Heart left ventricle (tissue), 16 donors: Measurements from ENCODE around the gene CFAP46. TPM values are rescaled to one million over a fixed set of nuclear protein-coding genes. Genes with fewer than 3 reads are reported as not detected.
"Not testable (repeated sequence)": the region's sequence is repeated elsewhere in the genome, so short reads cannot be mapped to it uniquely, and the experiment has no call there.

ENCODE experiments used
- ATAC-seq, 4 donors: fragments of 200-7000 bp; cut with Tn5 transposase; one replicate each; pipeline ENCODE4 v1.9.1; 2020 to 2022; ENCODE audit warnings: moderate library complexity in 4 of 4, mild to moderate bottlenecking in 3 of 4, moderate number of reproducible peaks in 1 of 4
- DNase-seq, 5 donors: peaks; one replicate each; pipeline ENCODE4 v3.0.0-alpha.2; 2020
- H3K27ac ChIP-seq, 12 donors: fragments of 200-600 bp; sonication (generic) in 4 of 12; one replicate each; pipeline versions ENCODE4 v1.5.0 to v1.8.0; 2016 to 2022; ENCODE audit warnings: mild to moderate bottlenecking in 2 of 12
- H3K27me3 ChIP-seq, 9 donors: fragments of 200-600 bp; sonication (generic) in 2 of 9; one replicate each; pipeline versions ENCODE4 v1.5.1 to v1.8.0; 2016 to 2022; ENCODE audit warnings: mild to moderate bottlenecking in 3 of 9
- H3K36me3 ChIP-seq, 9 donors: fragments of 200-600 bp; sonication (generic) in 2 of 9; one replicate each; pipeline versions ENCODE4 v1.5.0 to v1.8.0; 2018 to 2022; ENCODE audit warnings: mild to moderate bottlenecking in 2 of 9
- H3K4me1 ChIP-seq, 12 donors: fragments of 200-600 bp; sonication (generic) in 4 of 12; one replicate each; pipeline versions ENCODE4 v1.5.0 to v1.8.0; 2016 to 2022; ENCODE audit warnings: mild to moderate bottlenecking in 3 of 12
- H3K4me3 ChIP-seq, 12 donors: fragments of 200-600 bp; sonication (generic) in 4 of 12; one replicate each; pipeline versions ENCODE4 v1.5.0 to v1.8.0; 2017 to 2022; ENCODE audit warnings: mild to moderate bottlenecking in 9 of 12, moderate library complexity in 4 of 12
- H3K9me3 ChIP-seq, 12 donors: fragments of 200-600 bp; sonication (generic) in 4 of 12; one replicate each; pipeline versions ENCODE4 v1.5.0 to v1.8.0; 2016 to 2022; ENCODE audit warnings: mild to moderate bottlenecking in 1 of 12
- POLR2A ChIP-seq, 2 donors: fragments of 450-650 bp; IDR thresholded peaks; one replicate each; pipeline ENCODE4 v1.6.1; 2017; ENCODE audit warnings: antibody characterized with exemption in 2 of 2, mild to moderate bottlenecking in 2 of 2, moderate library complexity in 2 of 2
- WGBS, 4 donors: extraction: QIAGEN DNeasy Blood & Tissue Kit in 2 of 4; methylation state at CpG; one replicate each; pipeline versions ENCODE4 v1.1.5 to v1.1.7; 2013 to 2018; 5-methylcytosine and 5-hydroxymethylcytosine counted together
- intact Hi-C, 10 donors: fragments of 100-400 bp; cut with DNase I; formaldehyde crosslinking; loops; one replicate each; pipeline versions ENCODE4 v1.11.1 to v1.14.2; 2022
- polyA plus RNA-seq, 2 donors: library from polyadenylated mRNA; stranded (reverse); fragments of 200-250 nt; gene quantifications; one replicate each; pipeline ENCODE4 v1.2.3, GENCODE V29; 2013
- total RNA-seq, 9 donors: library from RNA; depleted of rRNA in 2 of 9; stranded (reverse); fragments of >200 nt in 2 of 9; fragmentation: NEBNext Ultra II Directional in 3 of 9; extraction: Animal tissue kit (Norgen Biotek cat#: 25700) in 3 of 9; gene quantifications; one replicate each; pipeline versions ENCODE4 v1.1.0 to v1.2.4, GENCODE V29; 2016 to 2023
- TF ChIP-seq, protein P1 (sequence below), 12 donors: fragments of 200-600 bp; sonication (generic) in 4 of 12; IDR thresholded peaks; one replicate each; pipeline versions ENCODE4 v1.5.0 to v1.8.0; 2018 to 2022; ENCODE audit warnings: antibody characterized with exemption in 12 of 12, mild to moderate bottlenecking in 5 of 12
- donor health status: ischemic (EF 13 %, LVEDD 7.1; RV severe dilation, severe dysfunction).
- donor health status: healthy with polysubstance abuse.
- donor health status: DM: no; HTN: yes; CAD: no.
- donor health status: DM: no; HTN: no; CAD: no.
- donor health status: ischemic (EF 25% LVEDD 6.9; RV normal size, moderate dysfunction).
- donor health status: ischemic (EF 25% LVEDD 5.7; RV mildly dilated, moderate dysfunction).
- donor health status: healthy.
- donor health status: DM: yes; HTN: yes; CAD: no.
- donor health status: ischemic (EF 35%, LVEDD 5.7; RV mildly dilated, moderate dysfunction).
- donor health status: nonischemic (EF 11% LVEDD 7.7; RV severe dilation, severe dysfunction).
- donor health status: DM: yes; HTN: yes; CAD: no.
- donor health status: PGD.
- donor health status: ischemic (EF 29% LVEDD 5.4; RV normal size, mild dysfunction).
- donor health status: nonischemic (EF 23%, LVEDD 6.1; RV moderate dilation, normal function).

Gene CFAP46
- total and polyA plus RNA-seq, 11 donors, result 0.61 to 1.8 (median 0.95) TPM

- Histone ChIP-seq H3K27me3 (peaks cover 0 to 25% (median 0%) of the 10 kb centered on the region in 9 donors), H3K27ac (no peak overlapping the region), H3K4me3 (no peak overlapping the region), H3K4me1 (no peaks in the 10 kb centered on the region), H3K36me3 (no peaks in the 10 kb centered on the region), H3K9me3 (peaks cover 0 to 13% (median 2%) of the 10 kb centered on the region in 12 donors)
- WGBS, 4 donors, result 77 to 85% (median 84%) methylated on average over 11 to 16 of the region's 16 CpGs
- DNase-seq (peak in 2 of 5 donors; percentile 21 to 53), ATAC-seq (peak in 1 of 4 donors; percentile 21)
- no peak for TF ChIP-seq POLR2A (IDR thresholded peaks at IDR 0.05)
- TF ChIP-seq, protein P1, sequence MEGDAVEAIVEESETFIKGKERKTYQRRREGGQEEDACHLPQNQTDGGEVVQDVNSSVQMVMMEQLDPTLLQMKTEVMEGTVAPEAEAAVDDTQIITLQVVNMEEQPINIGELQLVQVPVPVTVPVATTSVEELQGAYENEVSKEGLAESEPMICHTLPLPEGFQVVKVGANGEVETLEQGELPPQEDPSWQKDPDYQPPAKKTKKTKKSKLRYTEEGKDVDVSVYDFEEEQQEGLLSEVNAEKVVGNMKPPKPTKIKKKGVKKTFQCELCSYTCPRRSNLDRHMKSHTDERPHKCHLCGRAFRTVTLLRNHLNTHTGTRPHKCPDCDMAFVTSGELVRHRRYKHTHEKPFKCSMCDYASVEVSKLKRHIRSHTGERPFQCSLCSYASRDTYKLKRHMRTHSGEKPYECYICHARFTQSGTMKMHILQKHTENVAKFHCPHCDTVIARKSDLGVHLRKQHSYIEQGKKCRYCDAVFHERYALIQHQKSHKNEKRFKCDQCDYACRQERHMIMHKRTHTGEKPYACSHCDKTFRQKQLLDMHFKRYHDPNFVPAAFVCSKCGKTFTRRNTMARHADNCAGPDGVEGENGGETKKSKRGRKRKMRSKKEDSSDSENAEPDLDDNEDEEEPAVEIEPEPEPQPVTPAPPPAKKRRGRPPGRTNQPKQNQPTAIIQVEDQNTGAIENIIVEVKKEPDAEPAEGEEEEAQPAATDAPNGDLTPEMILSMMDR (IDR thresholded peaks at IDR 0.05), result no peak
- intact Hi-C loops, result no loop called here
Observed at GRCh38 chr10:132897516-132898381, 44.6 kb downstream of the CFAP46 start.

- intact Hi-C loops, H3K4me3 ChIP-seq, ATAC-seq, H3K27ac ChIP-seq, H3K36me3 ChIP-seq: not testable (repeated sequence)
- 43 to 59% (median 52%) methylated on average over 6 of the region's 6 CpGs for WGBS, 4 donors
- Histone ChIP-seq H3K9me3 (peaks cover 0 to 13% (median 1%) of the 10 kb centered on the region in 12 donors), H3K4me1 (peaks cover 0 to 15% (median 0%) of the 10 kb centered on the region in 12 donors), H3K27me3 (peaks cover 0 to 48% (median 3%) of the 10 kb centered on the region in 9 donors)
- DNase-seq, result peak in 1 of 5 donors; percentile 19
Observed at GRCh38 chr10:132893786-132894185, 48.6 kb downstream of the CFAP46 start.

DNA sequence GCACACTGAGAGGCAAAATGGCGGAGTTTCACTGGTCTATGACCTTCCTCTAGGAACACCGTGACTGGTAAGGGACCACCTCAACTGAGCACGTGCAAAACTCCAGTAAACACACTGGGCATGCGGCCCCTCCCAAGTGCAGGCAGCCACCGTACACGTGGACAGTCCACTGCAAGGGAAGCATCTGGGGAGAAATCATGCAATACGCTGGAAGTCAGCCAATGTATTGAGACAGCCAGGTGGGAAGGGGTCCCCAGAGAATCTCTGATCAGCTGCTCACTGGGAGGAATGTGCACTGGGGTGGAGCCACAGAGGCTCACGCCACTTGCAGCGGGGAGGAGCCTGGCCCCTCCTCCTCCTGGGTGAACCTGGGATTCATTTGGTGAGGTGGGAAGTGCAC lies 49.3 kb downstream of the CFAP46 start:
- Histone ChIP-seq H3K27ac (no peak overlapping the region), H3K4me1 (peaks cover 0 to 15% (median 0%) of the 10 kb centered on the region in 12 donors), H3K9me3 (peaks cover 0 to 13% (median 1%) of the 10 kb centered on the region in 12 donors), H3K36me3 (no peaks in the 10 kb centered on the region), H3K27me3 (peaks cover 0 to 48% (median 3%) of the 10 kb centered on the region in 9 donors), H3K4me3 (no peak overlapping the region)
- ATAC-seq (no peak), DNase-seq (peak in 2 of 5 donors; percentile 7 to 20)
- WGBS, 4 donors, result 47 to 67% (median 54%) methylated on average over 5 to 9 of the region's 9 CpGs
- intact Hi-C loops, result no loop called here
- no peak for TF ChIP-seq POLR2A (IDR thresholded peaks at IDR 0.05)
- TF ChIP-seq, protein P1 (IDR thresholded peaks at IDR 0.05), result no peak

DNA sequence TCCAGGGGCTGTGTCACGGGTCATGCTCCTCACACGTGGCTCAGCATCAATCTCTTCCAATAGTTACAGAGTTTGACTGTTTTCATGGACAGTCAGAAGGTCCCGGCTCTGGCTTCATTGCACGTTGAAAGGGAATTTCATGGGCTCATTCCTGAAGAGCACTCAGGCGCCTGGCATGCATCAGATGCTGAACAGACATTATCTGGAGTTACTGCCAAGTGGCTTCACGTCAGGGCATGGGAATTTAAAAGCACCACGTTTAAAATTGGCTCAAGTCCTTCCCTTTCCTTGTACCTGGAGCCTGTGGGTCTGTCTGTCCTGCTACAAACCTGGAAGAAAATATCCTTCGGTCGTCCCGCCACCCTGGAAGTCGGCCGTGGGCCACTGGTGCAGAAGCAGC lies 50.4 kb downstream of the CFAP46 start:
- peak overlapping the region in 1 of 12 donors; percentile 31 for H3K27ac ChIP-seq
- TF ChIP-seq, protein P1 (IDR thresholded peaks at IDR 0.05), result no peak
- TF ChIP-seq POLR2A (IDR thresholded peaks at IDR 0.05), result no peak
- ATAC-seq (peak; percentile 74 to 94 (median 91)), DNase-seq (peak in 3 of 5 donors; percentile 45 to 60 (median 51))
- H3K9me3 ChIP-seq, result peaks cover 0 to 13% (median 1%) of the 10 kb centered on the region in 12 donors
- H3K36me3 ChIP-seq, result no peaks in the 10 kb centered on the region
- 21 to 27% (median 25%) methylated on average over 12 of the region's 12 CpGs for WGBS, 4 donors
- intact Hi-C loops, result no loop called here
- H3K4me3 ChIP-seq, result no peak overlapping the region
- H3K27me3 ChIP-seq, result peaks cover 0 to 48% (median 3%) of the 10 kb centered on the region in 9 donors
- H3K4me1 ChIP-seq, result peaks cover 0 to 15% (median 0%) of the 10 kb centered on the region in 12 donors
